Measurements from ENCODE around the gene MLXIP. TPM values are rescaled to one million over a fixed set of nuclear protein-coding genes. Genes with fewer than 3 reads are reported as not detected.
A peak's percentile ranks its signal among the peaks of the same experiment; 100 is the strongest.

Gene MLXIP
- total and polyA plus RNA-seq, 2 of the 4 experiments (the other 2 are of a cell fraction) = 2.7 to 10.8 TPM

GRCh38 chr12:122155705-122156104 lies 77.1 kb downstream of the MLXIP start:
- peak overlapping the region; percentile 32 for H2AFZ ChIP-seq (replicated peaks; ENCODE audit: low read length, poor library complexity)
- intact Hi-C loops (cut with micrococcal nuclease) (no loop called here), in situ Hi-C loops (cut with MboI; ENCODE audit: low sequenced_read_pairs) (no loop called here), dilution Hi-C loops (cut with HindIII; ENCODE audit: low sequenced_read_pairs, unreplicated experiment) (no loop called here)
- H4K91ac ChIP-seq (ENCODE audit: insufficient read depth, low read depth, low read length) = no peak overlapping the region
- DNase-seq (no peak), ATAC-seq (ENCODE audit: low read depth) (no peak)
- no peak overlapping the region for H2BK15ac ChIP-seq (ENCODE audit: low read depth, low read length)
- H3K18ac ChIP-seq (ENCODE audit: low read depth, low read length) = no peak overlapping the region
- H3K14ac ChIP-seq (replicated peaks; ENCODE audit: low read depth, low read length) = no peak overlapping the region
- no peaks in the 10 kb centered on the region for H3K79me1 ChIP-seq (ENCODE audit: low read depth in 1 of 2, low read length in 2 of 2)
- H3K27ac ChIP-seq (ENCODE audit: insufficient read depth, low read length) = no peak overlapping the region
- no peaks in the 10 kb centered on the region for H3K9me3 ChIP-seq (ENCODE audit: control insufficient read depth, insufficient read depth, low read length)
- H2BK20ac ChIP-seq (ENCODE audit: low read depth, low read length) = no peak overlapping the region
- H3K9me1 ChIP-seq (ENCODE audit: insufficient read depth, low read length) = no peaks in the 10 kb centered on the region
- no peak overlapping the region for H3K23ac ChIP-seq (ENCODE audit: low read depth, low read length)
- H3K36me3 ChIP-seq (ENCODE audit: control insufficient read depth, insufficient read depth, low read length) = no peaks in the 10 kb centered on the region
- H3K4me1 ChIP-seq (ENCODE audit: control insufficient read depth, insufficient read depth, low read length) = no peaks in the 10 kb centered on the region
- no peak overlapping the region for H4K5ac ChIP-seq (ENCODE audit: low read depth, low read length)
- H2AK5ac ChIP-seq (ENCODE audit: low read depth, low read length) = no peak overlapping the region
- no peak overlapping the region for H3K4me2 ChIP-seq (ENCODE audit: low read depth, low read length)
- WGBS, 2 experiments (ENCODE audit: extremely low coverage in 2 of 2, insufficient read length in 1 of 2) = 77% methylated on average over 5 of the region's 10 CpGs; no CpG with 5 or more reads in 1 of the 2 experiments
- H3K27me3 ChIP-seq (ENCODE audit: control insufficient read depth, insufficient read depth, low read length) = peaks cover 8% of the 10 kb centered on the region
- no peak overlapping the region for H4K8ac ChIP-seq (ENCODE audit: low read depth in 2 of 2, low read length in 2 of 2)
- no peak overlapping the region for H3K4ac ChIP-seq (ENCODE audit: low read depth, low read length)
- H3K9ac ChIP-seq (ENCODE audit: low read depth, low read length) = no peak overlapping the region
- H2BK120ac ChIP-seq (ENCODE audit: low read depth, low read length) = no peak overlapping the region
- ChIA-PET CTCF (no interaction called here), POLR2A (ENCODE audit: unreplicated experiment) (no interaction called here)
- H2AK9ac ChIP-seq (replicated peaks; ENCODE audit: low read depth, low read length, poor library complexity) = no peak overlapping the region
- no peak overlapping the region for H3K4me3 ChIP-seq (ENCODE audit: insufficient read depth, low read depth, low read length)
- H4K20me1 ChIP-seq (ENCODE audit: insufficient read depth, low read length) = no peaks in the 10 kb centered on the region
- TF ChIP-seq ELK1 (IDR thresholded peaks at IDR 0.05; ENCODE audit: borderline replicate concordance, low read depth, low read length) (no peak), FOS (IDR thresholded peaks at IDR 0.05; ENCODE audit: low read depth, low read length) (no peak), RCOR1 (IDR thresholded peaks at IDR 0.05; ENCODE audit: insufficient replicate concordance, low read length) (no peak), RAD21 (IDR thresholded peaks at IDR 0.05; ENCODE audit: low read length) (no peak), BHLHE40 (IDR thresholded peaks at IDR 0.05; ENCODE audit: low read depth, low read length) (no peak), POLR2A (IDR thresholded peaks at IDR 0.05; ENCODE audit: low read depth, low read length) (no peak), USF2 (IDR thresholded peaks at IDR 0.05; ENCODE audit: low read depth, low read length) (no peak), MAFK (IDR thresholded peaks at IDR 0.05; ENCODE audit: low read depth, low read length) (no peak), SMC3 (IDR thresholded peaks at IDR 0.05; ENCODE audit: low read depth, low read length) (no peak), MAZ (IDR thresholded peaks at IDR 0.05; ENCODE audit: borderline replicate concordance, low read depth, low read length) (no peak)
- no peak overlapping the region for H3K56ac ChIP-seq (ENCODE audit: extremely low read depth, insufficient read depth, low read length)
- no peak overlapping the region for H2BK5ac ChIP-seq (ENCODE audit: low read depth, low read length, poor library complexity, severe bottlenecking)
- no TSS peak for BruUV-seq (replicated peaks)

Measured in IMR-90 (cell line).